H1 (cell line): ENCODE measurements around the gene IQCK. TPM values are rescaled to one million over a fixed set of nuclear protein-coding genes. Genes with fewer than 3 reads are reported as not detected.

ENCODE experiments used
- NANOG ChIP-seq: IDR thresholded peaks from 2 replicates; pipeline ENCODE4 v1.6.1; 2011; ENCODE audit warnings: low read length, low read depth, mild to moderate bottlenecking, inconsistent platforms; ENCODE audit not compliant: insufficient read depth, poor library complexity, severe bottlenecking
- SIRT6 ChIP-seq: IDR thresholded peaks from one replicate; pipeline ENCODE4 v1.7.1; 2012; ENCODE audit warnings: low read length, inconsistent platforms
- SP1 ChIP-seq: IDR thresholded peaks from 2 replicates; pipeline ENCODE4 v1.6.1; 2011; ENCODE audit warnings: low read depth, low read length
- polyA plus RNA-seq, 7 experiments: library from polyadenylated mRNA; depleted of rRNA in 3 of 7; stranded (reverse) in 5 of 7; unstranded in 2 of 7; fragments of >200 nt in 5 of 7; fragments of 200-250 nt in 2 of 7; gene quantifications; 1 replicate in 5 of 7; 2 replicates in 1 of 7; 4 replicates in 1 of 7; pipeline versions ENCODE4 v1.2.1 to v1.2.3, GENCODE V29; 2011 to 2013; ENCODE audit warnings: missing spikeins in 2 of 7, mixed read lengths in 2 of 7
- total RNA-seq: library from RNA; stranded (reverse); fragmentation: NEBNext Ultra II Directional; extraction: Animal tissue kit (Norgen Biotek cat#: 25700); gene quantifications from 2 replicates; pipeline ENCODE4 v1.2.1, GENCODE V29; 2021

Gene IQCK
- total and polyA plus RNA-seq, 2 of the 8 experiments (the other 6 are each of a cell fraction or from before 2014, with no cell fraction given), result 6.2 to 9.3 TPM

DNA sequence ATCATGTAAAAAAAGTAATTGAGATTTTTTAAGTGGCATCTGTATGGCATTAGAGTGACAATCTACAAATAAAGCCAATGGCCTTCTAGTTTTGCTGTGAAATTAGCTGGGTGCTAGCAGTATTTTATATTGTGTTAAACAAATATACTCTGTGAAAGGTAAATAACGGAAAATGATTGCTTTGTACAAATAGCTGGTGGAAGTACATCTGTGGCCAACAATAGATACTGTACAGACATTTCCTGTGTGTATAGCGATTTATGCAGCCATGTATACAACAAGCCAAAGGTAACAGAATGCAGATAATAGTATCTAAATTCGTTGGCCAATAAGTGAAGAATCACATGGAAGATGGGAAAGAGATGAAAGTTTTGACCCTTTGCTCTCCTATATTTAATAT, 26.6 kb downstream of the IQCK start (continued):
- no peak for TF ChIP-seq NANOG
- no peak for TF ChIP-seq SIRT6
- no peak for TF ChIP-seq SP1
